Naive thymus-derived CD4-positive, alpha-beta T cell (primary cell): ENCODE measurements around the gene HCN1. TPM values are rescaled to one million over a fixed set of nuclear protein-coding genes. Genes with fewer than 3 reads are reported as not detected.
A peak's percentile ranks its signal among the peaks of the same experiment; 100 is the strongest.

Experiments used
- ATAC-seq: fragments of 150-1000 bp; cut with Tn5 transposase; 2 replicates; pipeline ENCODE4 v1.10.0; 2021; ENCODE audit warnings: mild to moderate bottlenecking, moderate library complexity
- CTCF ChIA-PET: fragments of 350-600 bp; sonication (Branson Sonifier 250); formaldehyde crosslinking; loops from one replicate; lab custom pipeline; 2021; ENCODE audit warnings: antibody characterized with exemption; lab: Charles Lee
- POLR2A ChIA-PET: fragments of 350-600 bp; sonication (Branson Sonifier 250); formaldehyde crosslinking; loops from one replicate; lab custom pipeline; 2021; ENCODE audit warnings: antibody characterized with exemption, inconsistent platforms; lab: Charles Lee
- DNase-seq, 9 donors: peaks; one replicate each; pipeline versions ENCODE4 v3.0.0 to v3.0.0-alpha.2; 2020 to 2022; ENCODE audit warnings: mixed read lengths in 1 of 9
- H3K27ac ChIP-seq: one replicate; pipeline ENCODE4 v1.7.0; 2013; ENCODE audit warnings: mild to moderate bottlenecking, low read depth, low read length, moderate library complexity
- H3K27me3 ChIP-seq, 2 donors: one replicate each; pipeline ENCODE4 v1.7.0; 2013; ENCODE audit warnings: low read length in 2 of 2, mild to moderate bottlenecking in 2 of 2, moderate library complexity in 2 of 2; ENCODE audit not compliant: control insufficient read depth in 2 of 2, insufficient read depth in 2 of 2
- H3K36me3 ChIP-seq, 3 experiments: 1 replicate in 2 of 3; 2 replicates in 1 of 3; pipeline ENCODE4 v1.7.0; 2013; ENCODE audit warnings: low read length in 3 of 3, mild to moderate bottlenecking in 3 of 3, moderate library complexity in 1 of 3; ENCODE audit not compliant: insufficient read depth in 3 of 3, control insufficient read depth in 2 of 3
- H3K4me1 ChIP-seq, 2 donors: one replicate each; pipeline ENCODE4 v1.7.0; 2013; ENCODE audit warnings: low read length in 2 of 2, mild to moderate bottlenecking in 2 of 2, moderate library complexity in 1 of 2; ENCODE audit not compliant: control insufficient read depth in 2 of 2, insufficient read depth in 2 of 2
- H3K4me3 ChIP-seq: 2 replicates; pipeline ENCODE4 v1.7.0; 2013; ENCODE audit warnings: mild to moderate bottlenecking, low read length
- H3K9me3 ChIP-seq, 3 experiments: 1 replicate in 2 of 3; 2 replicates in 1 of 3; pipeline ENCODE4 v1.7.0; 2013; ENCODE audit warnings: low read length in 3 of 3; ENCODE audit not compliant: control insufficient read depth in 2 of 3
- H3K27ac Mint-ChIP-seq, 9 donors: one replicate each; pipeline ENCODE4 v1.8.0; 2020 to 2022; ENCODE audit warnings: mixed read lengths in 9 of 9, mild to moderate bottlenecking in 8 of 9, moderate library complexity in 5 of 9, inconsistent platforms in 2 of 9
- H3K27me3 Mint-ChIP-seq, 5 donors: one replicate each; pipeline ENCODE4 v1.8.0; 2021 to 2022; ENCODE audit warnings: mixed read lengths in 5 of 5, mild to moderate bottlenecking in 1 of 5
- H3K36me3 Mint-ChIP-seq, 5 donors: one replicate each; pipeline ENCODE4 v1.8.0; 2020 to 2022; ENCODE audit warnings: mixed read lengths in 5 of 5, mild to moderate bottlenecking in 3 of 5, inconsistent platforms in 1 of 5
- H3K4me1 Mint-ChIP-seq, 7 donors: one replicate each; pipeline ENCODE4 v1.8.0; 2020 to 2022; ENCODE audit warnings: mixed read lengths in 7 of 7, mild to moderate bottlenecking in 3 of 7, inconsistent platforms in 1 of 7
- H3K4me3 Mint-ChIP-seq, 10 donors: one replicate each; pipeline ENCODE4 v1.8.0; 2020 to 2022; ENCODE audit warnings: mild to moderate bottlenecking in 10 of 10, mixed read lengths in 10 of 10, moderate library complexity in 6 of 10, inconsistent platforms in 2 of 10
- H3K9me3 Mint-ChIP-seq, 11 donors: one replicate each; pipeline ENCODE4 v1.8.0; 2020 to 2022; ENCODE audit warnings: mixed read lengths in 11 of 11, mild to moderate bottlenecking in 4 of 11, inconsistent platforms in 1 of 11, moderate library complexity in 1 of 11
- intact Hi-C, 2 donors: fragments of 100-400 bp; cut with micrococcal nuclease; formaldehyde crosslinking; loops; one replicate each; pipeline ENCODE4 v1.15.1; 2023
- polyA plus RNA-seq, 2 donors: library from polyadenylated mRNA; unstranded; fragments of 300-500 nt; fragmentation: Illumina TruSeq; gene quantifications; one replicate each; pipeline ENCODE4 v1.2.3, GENCODE V29; 2021
- total RNA-seq, 6 experiments: library from RNA in 5 of 6; stranded (reverse) in 5 of 6; gene quantifications; 1 replicate in 5 of 6; 2 replicates in 1 of 6; pipeline ENCODE4 v1.2.3 and lab custom pipeline; 2021 to 2026

HCN1 gene
- total RNA-seq (not detected), polyA plus RNA-seq (not detected), total RNA-seq (lab: John Stamatoyannopoulos, UW) (not detected)

DNA sequence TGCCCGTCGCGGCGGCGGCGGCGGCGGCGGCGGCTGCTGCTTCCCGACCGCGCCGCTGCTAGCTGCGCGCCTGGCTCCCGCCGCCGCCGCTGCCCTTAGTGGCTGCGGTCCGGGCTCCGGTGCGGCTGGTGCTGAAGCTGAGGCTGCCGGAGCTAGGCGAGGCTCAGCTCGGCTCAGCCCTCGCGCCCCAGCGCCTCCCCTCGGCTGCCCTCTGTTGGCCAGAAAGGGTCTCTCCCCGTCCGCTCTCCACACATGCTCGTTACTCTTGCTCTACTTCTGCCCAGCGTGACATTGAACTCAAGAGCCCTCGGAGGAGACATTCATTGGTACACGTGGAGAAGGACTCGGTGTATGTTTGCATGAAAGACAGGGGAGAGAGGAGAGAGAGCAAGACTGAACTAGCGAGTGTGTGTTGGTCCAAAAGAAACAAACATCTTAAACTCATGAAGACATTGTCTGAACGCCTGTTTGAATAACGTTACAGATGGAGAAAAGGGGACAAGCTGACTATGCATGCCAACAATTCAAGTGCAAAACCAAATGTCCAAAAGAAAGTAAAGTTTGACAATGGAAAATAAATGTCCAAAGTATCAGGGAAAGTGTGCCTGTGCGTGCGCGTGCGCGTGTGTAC is at the start of gene HCN1:
Gene HCN1 (minus strand): TSS at position 175 of the 631 bp plus-strand sequence.
- CTCF ChIA-PET: no interaction called here
- no peak within 1 kb of the TSS for H3K4me3 ChIP-seq
- peak within 1 kb of the TSS in 5 of 10 donors; percentile 6 to 44 (median 16) for H3K4me3 Mint-ChIP-seq
- peaks cover 0 to 7% (median 0%) of the 10 kb centered on the region in 3 experiments for H3K9me3 ChIP-seq
- H3K36me3 ChIP-seq: no peaks in the 10 kb centered on the region
- H3K27me3 ChIP-seq: no peaks in the 10 kb centered on the region
- H3K36me3 Mint-ChIP-seq: peaks cover 0 to 25% (median 0%) of the 10 kb centered on the region in 5 donors
- H3K4me1 Mint-ChIP-seq: peaks cover 0 to 9% (median 3%) of the 10 kb centered on the region in 7 donors
- DNase-seq (peak in 1 of 9 donors; percentile 53), ATAC-seq (peak; percentile 51)
- peaks cover 23 to 47% (median 32%) of the 10 kb centered on the region in 5 donors for H3K27me3 Mint-ChIP-seq
- intact Hi-C loops: no loop called here
- H3K4me1 ChIP-seq: no peaks in the 10 kb centered on the region
- H3K27ac ChIP-seq: no peak within 1 kb of the TSS
- no peak within 1 kb of the TSS for H3K27ac Mint-ChIP-seq
- POLR2A ChIA-PET: no interaction called here
- H3K9me3 Mint-ChIP-seq: peaks cover 0 to 31% (median 15%) of the 10 kb centered on the region in 11 donors

- no peak overlapping the region for H3K4me3 ChIP-seq
- H3K36me3 ChIP-seq: no peaks in the 10 kb centered on the region
- peaks cover 2 to 26% (median 13%) of the 10 kb centered on the region in 11 donors for H3K9me3 Mint-ChIP-seq
- no peak overlapping the region for H3K27ac ChIP-seq
- no peaks in the 10 kb centered on the region for H3K4me1 ChIP-seq
- no peak overlapping the region for H3K4me3 Mint-ChIP-seq
- intact Hi-C loops: no loop called here
- peaks cover 0 to 3% (median 0%) of the 10 kb centered on the region in 3 experiments for H3K9me3 ChIP-seq
- peaks cover 0 to 3% (median 0%) of the 10 kb centered on the region in 5 donors for H3K36me3 Mint-ChIP-seq
- H3K27ac Mint-ChIP-seq: no peak overlapping the region
- ChIA-PET CTCF (no interaction called here), POLR2A (no interaction called here)
- ATAC-seq (no peak), DNase-seq (no peak)
- H3K27me3 ChIP-seq: no peaks in the 10 kb centered on the region
- no peaks in the 10 kb centered on the region for H3K27me3 Mint-ChIP-seq
- H3K4me1 Mint-ChIP-seq: no peaks in the 10 kb centered on the region
These were observed 44.9 kb upstream of the HCN1 start for GRCh38 chr5:45741110-45741509.

DNA sequence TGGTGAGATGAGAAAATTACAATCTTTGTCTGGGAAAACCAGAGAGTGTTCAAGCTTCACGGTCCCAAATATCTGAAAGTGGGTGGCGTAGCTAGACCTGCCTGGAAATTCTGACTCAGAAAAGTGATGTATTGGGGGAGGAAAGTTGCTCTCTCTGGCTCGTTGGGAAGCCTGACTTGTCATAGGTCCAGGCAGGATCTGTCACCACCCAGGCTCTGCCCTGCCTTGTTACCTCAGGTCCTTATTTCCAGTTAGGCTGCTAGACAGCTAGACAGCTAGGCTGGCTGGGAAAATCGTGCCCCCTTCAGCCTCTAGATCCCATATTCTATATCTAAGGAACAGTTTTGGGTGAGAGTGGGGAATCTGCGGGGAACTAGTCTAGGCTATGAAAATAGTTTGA is 41.0 kb upstream of the HCN1 start:
- Mint-ChIP-seq H3K4me1 (no peaks in the 10 kb centered on the region), H3K27me3 (no peaks in the 10 kb centered on the region), H3K9me3 (peaks cover 2 to 32% (median 11%) of the 10 kb centered on the region in 11 donors), H3K4me3 (no peak overlapping the region), H3K36me3 (no peaks in the 10 kb centered on the region), H3K27ac (no peak overlapping the region)
- Histone ChIP-seq H3K4me3 (no peak overlapping the region), H3K9me3 (peaks cover 0 to 3% (median 0%) of the 10 kb centered on the region in 3 experiments), H3K27me3 (no peaks in the 10 kb centered on the region), H3K4me1 (no peaks in the 10 kb centered on the region), H3K27ac (no peak overlapping the region), H3K36me3 (no peaks in the 10 kb centered on the region)
- no peak for DNase-seq
- ChIA-PET POLR2A (no interaction called here), CTCF (no interaction called here)
- ATAC-seq: no peak
- intact Hi-C loops: no loop called here

GRCh38 chr5:45725537-45725936 is 29.4 kb upstream of the HCN1 start:
- ATAC-seq: no peak
- Histone ChIP-seq H3K4me3 (no peak overlapping the region), H3K9me3 (peaks cover 0 to 4% (median 0%) of the 10 kb centered on the region in 3 experiments), H3K36me3 (no peaks in the 10 kb centered on the region), H3K27me3 (no peaks in the 10 kb centered on the region), H3K27ac (no peak overlapping the region), H3K4me1 (no peaks in the 10 kb centered on the region)
- H3K9me3 Mint-ChIP-seq: peaks cover 5 to 37% (median 13%) of the 10 kb centered on the region in 11 donors
- POLR2A ChIA-PET: no interaction called here
- H3K4me3 Mint-ChIP-seq: no peak overlapping the region
- no peak overlapping the region for H3K27ac Mint-ChIP-seq
- no peaks in the 10 kb centered on the region for H3K36me3 Mint-ChIP-seq
- CTCF ChIA-PET: no interaction called here
- no peak for DNase-seq
- no peaks in the 10 kb centered on the region for H3K27me3 Mint-ChIP-seq
- intact Hi-C loops: no loop called here
- H3K4me1 Mint-ChIP-seq: no peaks in the 10 kb centered on the region

DNA sequence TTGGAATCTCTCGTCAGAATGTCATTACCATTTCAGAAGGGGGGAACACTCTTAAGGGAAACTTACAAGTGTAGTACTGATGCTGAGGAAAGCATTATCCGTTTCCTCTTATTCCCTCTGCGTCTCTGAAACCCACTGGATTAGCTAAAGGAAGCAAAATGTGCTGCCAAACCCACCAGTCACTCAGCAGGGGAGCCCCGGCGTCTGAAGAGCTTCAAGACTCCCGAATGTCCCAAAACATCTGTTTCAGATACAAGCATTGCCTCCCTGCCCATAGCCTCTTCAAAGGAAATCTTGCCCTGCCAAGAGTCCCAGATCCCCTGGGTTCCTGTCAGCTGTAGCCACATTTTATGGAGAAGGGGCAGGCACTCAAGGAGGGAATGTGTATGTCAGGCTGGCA is 1.0 kb upstream of the HCN1 start:
- Histone ChIP-seq H3K4me3 (no peak overlapping the region), H3K36me3 (no peaks in the 10 kb centered on the region), H3K9me3 (peaks cover 0 to 7% (median 0%) of the 10 kb centered on the region in 3 experiments), H3K4me1 (no peaks in the 10 kb centered on the region), H3K27me3 (no peaks in the 10 kb centered on the region), H3K27ac (no peak overlapping the region)
- Mint-ChIP-seq H3K9me3 (peaks cover 0 to 31% (median 15%) of the 10 kb centered on the region in 11 donors), H3K27ac (no peak overlapping the region), H3K4me1 (peaks cover 0 to 9% (median 3%) of the 10 kb centered on the region in 7 donors), H3K4me3 (no peak overlapping the region), H3K27me3 (peaks cover 23 to 47% (median 32%) of the 10 kb centered on the region in 5 donors), H3K36me3 (peaks cover 0 to 25% (median 0%) of the 10 kb centered on the region in 5 donors)
- ATAC-seq: no peak
- no peak for DNase-seq
- CTCF ChIA-PET: no interaction called here
- intact Hi-C loops: no loop called here
- POLR2A ChIA-PET: no interaction called here

GRCh38 chr5:45695804-45696156 is 400 bp downstream of the HCN1 start:
- Mint-ChIP-seq H3K9me3 (peaks cover 0 to 31% (median 15%) of the 10 kb centered on the region in 11 donors), H3K4me3 (no peak overlapping the region), H3K27ac (no peak overlapping the region), H3K27me3 (peaks cover 23 to 47% (median 32%) of the 10 kb centered on the region in 5 donors), H3K4me1 (peaks cover 0 to 9% (median 3%) of the 10 kb centered on the region in 7 donors), H3K36me3 (peaks cover 0 to 25% (median 0%) of the 10 kb centered on the region in 5 donors)
- H3K27ac ChIP-seq: no peak overlapping the region
- DNase-seq: no peak
- no peak overlapping the region for H3K4me3 ChIP-seq
- CTCF ChIA-PET: no interaction called here
- H3K4me1 ChIP-seq: no peaks in the 10 kb centered on the region
- POLR2A ChIA-PET: no interaction called here
- intact Hi-C loops: no loop called here
- H3K36me3 ChIP-seq: no peaks in the 10 kb centered on the region
- no peak for ATAC-seq
- no peaks in the 10 kb centered on the region for H3K27me3 ChIP-seq
- H3K9me3 ChIP-seq: peaks cover 0 to 7% (median 0%) of the 10 kb centered on the region in 3 experiments
